CD4-positive, alpha-beta T cell treated with Interleukin-6 for 4 hours (primary cell): ENCODE data around the gene ETV6.
A peak's percentile ranks its signal among the peaks of the same experiment; 100 is the strongest.

Experiments used
- DNase-seq: peaks from one replicate; pipeline ENCODE4 v3.0.0-alpha.2; 2020; ENCODE audit warnings: mixed read lengths

ETV6 gene

DNA sequence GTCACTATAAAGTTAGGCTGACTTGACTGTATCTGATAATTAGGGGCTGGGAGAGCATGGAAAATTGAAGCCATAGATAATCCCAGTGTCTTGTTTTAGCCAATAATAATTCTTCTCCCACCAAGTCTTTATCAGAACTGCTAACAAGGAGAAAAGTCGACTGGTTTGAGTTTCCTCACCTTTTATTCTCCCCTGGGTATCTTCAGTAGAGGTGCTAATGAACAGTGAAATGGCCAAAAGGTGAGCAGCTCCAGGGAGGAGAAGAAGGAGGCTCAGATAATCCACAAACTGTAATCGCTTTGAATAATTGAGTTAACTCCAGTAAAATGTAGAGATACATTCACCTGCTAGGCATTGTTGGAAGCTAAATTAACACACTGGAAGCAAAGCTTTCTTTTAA, 72.6 kb downstream of the ETV6 start:
- DNase-seq, result no peak

DNA sequence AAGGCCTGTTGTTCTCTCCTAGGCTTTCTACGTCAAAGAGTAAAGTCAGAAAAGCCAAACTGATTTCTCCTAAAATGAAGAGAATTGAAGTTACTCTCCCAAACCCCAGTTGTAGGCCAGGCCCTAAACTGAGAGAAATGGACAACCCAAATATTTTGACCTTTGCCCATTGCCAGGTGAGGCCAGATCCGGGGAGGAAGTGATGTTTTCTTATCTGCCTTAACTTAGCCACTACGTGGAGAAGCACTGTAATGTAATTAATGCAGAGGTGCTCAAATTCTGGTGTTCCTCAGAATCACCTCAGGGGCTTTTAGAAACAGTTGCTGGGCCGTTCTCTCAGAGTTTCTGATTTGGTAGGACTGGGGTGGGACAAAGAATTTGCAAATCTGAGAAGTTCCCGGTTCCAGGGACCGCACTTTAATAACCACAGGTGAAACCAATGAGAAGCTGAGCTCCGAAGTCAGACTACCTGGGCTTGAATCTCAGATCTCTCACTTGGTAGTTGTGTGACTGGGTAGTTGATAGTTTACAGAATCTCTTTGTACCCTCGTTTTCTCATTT, 73.2 kb downstream of the ETV6 start:
- DNase-seq, result no peak

DNA sequence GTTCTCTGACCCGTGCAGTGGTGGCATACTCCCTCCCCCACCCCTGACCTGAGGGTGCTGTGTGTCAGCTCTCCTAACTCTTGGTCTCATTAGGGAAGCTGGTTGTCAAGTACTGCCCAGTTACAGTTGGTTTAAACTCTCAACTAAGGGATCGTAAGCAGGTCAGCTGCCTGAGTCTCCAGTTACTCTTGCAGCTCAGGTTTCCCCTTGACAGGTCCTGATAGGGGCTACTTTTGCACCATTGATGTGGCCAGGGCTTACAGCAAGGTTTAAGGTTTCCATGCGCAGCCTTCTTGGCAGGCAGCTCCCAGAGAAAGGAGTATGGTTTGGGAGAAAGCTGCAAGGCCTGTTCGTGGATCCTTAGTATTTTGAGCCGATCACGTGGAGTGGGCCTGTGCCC, 74.5 kb downstream of the ETV6 start:
- DNase-seq, result no peak

DNA sequence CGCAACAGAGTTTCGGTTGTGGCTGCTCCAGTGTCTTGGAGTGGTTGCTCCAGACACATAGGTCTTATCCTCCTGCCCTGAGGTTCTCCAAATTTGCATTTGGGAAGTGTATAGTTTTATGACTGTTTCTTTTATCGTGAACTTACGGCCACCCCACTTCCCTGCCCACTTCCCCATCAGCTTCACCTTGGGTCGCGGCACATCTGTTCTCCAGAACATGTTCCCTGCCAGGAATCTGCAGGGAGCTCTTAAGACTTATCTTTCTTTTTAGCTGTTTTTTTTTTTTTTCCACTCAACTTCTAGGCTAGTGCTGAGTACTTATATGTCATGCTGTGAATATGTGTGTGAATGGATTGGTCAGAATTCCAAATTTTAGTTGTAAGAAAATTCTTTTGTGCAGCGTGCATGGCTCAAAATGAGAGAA, 75.4 kb downstream of the ETV6 start:
- no peak for DNase-seq

DNA sequence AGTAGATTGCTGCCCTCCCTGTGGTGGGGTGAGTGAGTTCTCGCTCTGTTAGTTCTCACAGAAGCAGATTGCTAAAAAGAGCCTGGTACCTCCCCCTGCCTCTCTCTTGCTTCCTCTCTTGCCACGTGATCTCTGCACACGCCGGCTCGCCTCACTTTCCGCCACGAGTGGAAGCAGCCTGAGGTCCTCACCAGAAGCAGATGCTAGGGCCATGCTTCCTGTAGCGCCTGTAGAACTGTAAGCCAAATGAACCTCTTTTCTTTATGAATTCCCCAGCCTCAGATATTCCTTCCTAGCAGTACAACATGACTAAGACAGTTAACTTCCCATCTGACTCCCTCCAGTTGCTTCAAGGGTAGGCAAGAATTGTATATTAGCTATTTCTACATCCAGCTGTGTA, 76.2 kb downstream of the ETV6 start:
- DNase-seq, result no peak

DNA sequence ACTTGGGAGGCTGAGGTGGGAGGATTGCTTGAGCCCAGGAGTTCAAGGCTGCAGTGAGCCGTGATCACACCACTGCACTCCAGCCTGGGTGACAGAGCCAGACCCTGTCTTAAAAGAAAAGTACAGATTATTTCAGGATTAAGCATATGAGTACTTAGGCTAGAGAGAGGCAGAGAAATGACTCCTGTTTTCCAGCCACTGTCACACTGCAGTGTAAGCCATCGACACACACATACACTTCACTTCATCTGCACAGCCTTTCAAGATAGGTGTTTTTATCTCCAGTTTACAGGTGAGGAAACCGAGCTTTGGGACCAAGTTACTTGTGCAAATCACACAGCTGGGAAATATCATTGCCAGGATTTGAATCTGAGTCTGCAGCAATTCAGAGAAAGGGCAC, 77.2 kb downstream of the ETV6 start:
- DNase-seq, result no peak

DNA sequence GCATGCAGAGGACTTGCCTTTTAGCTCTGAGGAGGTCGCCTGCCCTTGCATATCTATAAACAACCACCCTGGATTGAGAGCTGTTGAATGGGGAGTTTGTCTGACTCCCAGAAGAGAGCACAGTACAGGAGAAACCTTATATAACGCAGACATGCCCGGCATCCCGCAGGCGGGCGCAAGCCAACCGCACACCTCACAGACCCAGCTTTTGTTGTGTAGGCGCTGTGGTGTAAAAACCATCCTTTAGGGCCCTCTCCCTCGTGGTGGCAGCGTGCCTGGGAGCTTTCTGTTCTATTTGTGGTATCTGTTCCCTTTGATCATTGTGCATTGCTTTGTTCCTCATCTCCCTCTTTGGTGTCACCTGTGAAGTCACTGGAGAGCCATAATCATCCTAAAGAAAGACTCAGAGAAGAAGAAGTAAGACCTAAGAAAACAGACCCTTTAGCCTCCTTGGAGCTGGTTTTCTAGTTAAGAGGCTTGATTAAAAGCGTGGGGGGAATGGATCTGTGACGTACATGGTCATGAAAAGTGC, 77.7 kb downstream of the ETV6 start:
- peak; percentile 75 for DNase-seq

DNA sequence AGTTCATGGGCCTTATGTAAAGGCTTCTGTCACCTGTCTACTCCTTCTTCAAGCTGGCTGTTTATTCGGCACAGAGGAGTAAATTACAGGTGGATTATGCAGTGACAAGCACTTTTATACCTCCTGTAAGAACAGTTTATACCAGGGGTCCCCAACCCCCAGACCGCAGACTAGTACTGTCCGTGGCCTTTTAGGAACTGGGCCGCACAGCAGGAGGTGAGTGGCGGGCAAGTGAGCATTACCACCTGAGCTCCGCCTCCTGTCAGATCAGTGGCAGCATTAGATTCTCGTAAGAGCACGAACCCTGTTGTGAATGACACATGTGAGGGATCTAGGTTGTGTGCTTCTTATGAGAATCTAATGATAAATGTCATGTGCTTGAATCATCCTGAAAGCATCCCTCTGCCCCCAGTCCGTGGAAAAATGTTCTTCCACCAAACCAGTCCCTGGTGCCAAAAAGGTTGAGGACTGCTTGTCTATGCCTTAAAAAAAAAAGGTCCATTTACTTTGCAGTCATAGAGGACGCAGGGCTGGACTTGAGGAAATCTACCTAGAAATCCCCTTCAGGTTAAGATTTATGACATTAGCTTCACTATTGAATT, 78.8 kb downstream of the ETV6 start:
- DNase-seq, result no peak

DNA sequence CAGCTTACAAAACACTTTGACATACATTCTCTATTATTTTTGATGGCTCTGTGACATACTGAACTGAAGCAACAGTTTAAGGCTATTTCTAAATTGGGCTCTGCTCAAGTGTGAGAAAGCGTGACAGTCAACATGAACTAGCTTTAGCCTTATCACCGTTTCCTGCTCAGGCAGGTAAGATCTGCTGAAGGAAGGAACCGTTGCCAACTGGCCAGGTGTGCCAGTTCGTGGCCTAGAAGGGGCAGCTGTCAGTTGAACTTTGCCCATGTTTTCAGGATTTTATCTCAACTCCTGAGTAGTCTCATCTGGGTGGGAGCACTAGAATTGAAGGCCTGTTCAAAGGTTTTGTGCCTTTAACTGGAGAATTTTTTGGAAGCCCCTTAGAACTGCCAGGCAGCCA, 79.5 kb downstream of the ETV6 start:
- no peak for DNase-seq

DNA sequence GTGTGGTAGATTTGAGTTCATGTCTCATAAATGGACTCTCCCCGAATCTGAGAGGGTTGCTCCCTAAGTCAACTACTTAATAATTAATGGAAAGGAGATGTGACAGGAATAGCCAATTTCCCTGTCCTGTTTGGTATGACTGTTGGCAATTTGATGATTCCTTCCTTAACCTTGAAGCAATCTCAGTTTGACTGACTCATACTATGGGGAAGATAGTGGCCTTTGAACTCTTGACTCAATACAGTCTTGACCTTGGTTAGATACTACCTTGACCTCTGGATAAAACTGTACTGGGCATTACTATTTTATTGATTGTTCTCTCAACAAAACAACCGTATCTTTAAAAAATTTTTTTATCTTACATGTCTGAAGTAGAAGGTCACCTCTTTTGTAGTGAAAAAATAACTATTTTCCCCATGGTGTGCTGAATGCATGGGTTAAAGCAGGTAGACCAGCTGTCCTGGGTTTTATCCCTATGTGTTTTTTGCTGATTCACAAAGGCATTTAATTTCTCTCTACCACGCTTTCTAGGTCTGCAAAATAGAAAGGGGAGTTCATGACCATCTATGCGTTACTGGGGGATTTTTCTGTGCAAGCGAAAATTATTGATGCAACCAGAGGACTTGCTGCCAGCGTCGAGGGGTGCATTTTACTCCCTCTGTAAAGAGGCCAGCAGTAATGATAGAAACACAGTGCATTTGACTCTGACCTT, 80.1 kb downstream of the ETV6 start:
- DNase-seq, result no peak

DNA sequence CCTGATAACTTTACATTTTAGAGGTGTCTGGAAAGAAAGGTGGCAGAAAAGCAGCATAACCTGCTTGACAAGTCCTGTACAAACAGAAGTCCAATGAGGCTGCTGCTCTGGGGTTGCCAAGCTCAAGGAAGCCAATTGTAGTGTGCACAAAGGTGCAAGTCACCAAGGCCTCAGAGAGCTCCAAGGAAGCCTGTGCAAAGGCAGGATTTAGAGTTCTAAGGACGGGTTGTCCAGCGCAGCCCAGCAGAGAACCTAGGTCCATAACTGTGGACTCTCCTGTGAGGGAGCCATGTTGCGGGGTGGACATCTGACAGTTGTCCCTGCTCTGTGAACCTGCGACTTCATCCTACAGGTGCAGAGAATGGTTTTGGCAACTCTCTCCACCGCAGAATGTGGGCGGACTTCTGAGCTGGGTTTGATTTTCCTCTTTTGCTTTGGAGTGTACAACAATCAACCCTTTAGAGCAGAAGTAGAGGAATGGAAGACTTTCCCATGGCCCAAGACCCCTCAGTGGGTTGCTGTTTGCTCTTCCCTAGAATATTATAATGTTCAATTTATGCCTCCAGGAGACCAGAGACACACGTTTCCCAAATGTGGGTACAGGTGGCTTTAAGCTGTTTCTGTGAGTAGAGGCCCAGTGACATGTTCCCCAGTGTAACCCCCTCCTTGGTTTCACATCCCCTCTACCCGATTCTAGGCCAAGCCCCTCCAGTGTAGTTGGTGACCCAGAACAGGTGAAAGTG, 81.0 kb downstream of the ETV6 start:
- no peak for DNase-seq

DNA sequence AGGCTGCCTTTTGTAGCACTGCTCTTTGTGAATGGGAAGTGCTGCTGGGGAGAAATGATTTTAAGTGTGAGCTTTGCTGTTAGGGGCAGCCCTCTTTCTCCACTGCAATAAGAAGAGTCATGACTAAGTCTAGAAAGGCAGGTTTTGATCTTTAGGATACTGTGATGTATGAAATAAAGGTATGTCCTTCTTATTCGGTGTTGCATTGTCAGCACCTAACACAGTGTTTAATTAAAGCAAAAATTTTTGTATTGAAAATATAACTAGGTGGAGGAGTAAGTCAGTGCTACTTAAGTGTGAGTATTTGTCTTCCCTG, 81.5 kb downstream of the ETV6 start:
- no peak for DNase-seq

DNA sequence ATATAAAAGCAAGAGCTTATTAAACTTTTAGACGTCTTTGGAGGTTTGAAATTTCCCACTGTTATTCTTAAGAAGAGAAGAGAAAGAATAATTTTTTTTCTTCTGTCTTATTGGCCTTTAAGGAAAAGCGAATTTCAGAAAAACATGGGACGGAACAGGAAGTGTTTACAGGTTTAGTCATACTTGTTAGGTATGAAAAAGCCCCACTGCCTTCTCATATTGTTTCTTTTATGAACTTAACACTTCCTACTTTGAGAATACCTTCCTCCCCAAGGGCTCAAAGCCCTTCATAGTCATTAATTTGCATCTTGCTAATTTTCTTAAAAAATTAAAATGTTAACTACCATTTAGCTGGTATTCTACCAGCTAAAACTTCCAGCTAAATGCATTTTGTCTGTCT, 82.0 kb downstream of the ETV6 start:
- no peak for DNase-seq

DNA sequence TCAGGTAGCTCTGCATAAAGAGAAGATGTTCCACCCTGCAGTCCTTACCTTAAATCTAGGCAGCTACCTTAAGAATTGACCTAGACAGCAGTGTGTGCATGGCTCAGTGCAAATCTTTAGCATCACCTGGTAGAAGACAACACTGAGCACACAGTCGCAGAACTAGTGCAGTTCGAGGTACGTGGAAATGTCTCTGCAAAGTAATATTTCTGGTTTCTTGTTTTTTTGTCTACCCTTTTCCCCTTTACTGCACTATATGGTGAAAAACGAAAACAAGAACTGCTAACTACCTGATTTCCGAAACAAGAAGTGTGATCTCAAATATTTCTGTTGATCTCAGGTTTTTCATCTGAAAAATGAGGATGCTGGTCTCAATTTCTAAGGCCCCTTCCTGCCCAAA, 82.5 kb downstream of the ETV6 start:
- DNase-seq, result no peak

DNA sequence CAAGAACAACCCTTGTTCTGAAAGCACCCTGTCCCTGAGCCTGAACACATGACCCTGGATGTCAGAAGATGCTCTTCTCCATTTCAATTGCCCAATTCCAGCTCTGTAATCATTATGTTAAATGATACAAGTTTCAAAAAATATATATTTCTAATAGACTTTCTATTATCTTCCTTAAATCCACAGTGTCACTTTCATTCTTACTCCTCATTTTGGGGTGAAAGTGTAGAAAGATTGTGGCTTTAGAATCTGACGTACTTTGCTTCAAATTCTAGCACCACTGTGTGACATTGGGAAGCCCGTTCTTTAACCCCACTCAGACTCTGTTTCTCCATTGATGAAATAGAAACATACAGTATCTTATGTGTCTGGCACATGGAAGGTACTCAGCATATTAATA, 83.2 kb downstream of the ETV6 start:
- DNase-seq, result no peak

DNA sequence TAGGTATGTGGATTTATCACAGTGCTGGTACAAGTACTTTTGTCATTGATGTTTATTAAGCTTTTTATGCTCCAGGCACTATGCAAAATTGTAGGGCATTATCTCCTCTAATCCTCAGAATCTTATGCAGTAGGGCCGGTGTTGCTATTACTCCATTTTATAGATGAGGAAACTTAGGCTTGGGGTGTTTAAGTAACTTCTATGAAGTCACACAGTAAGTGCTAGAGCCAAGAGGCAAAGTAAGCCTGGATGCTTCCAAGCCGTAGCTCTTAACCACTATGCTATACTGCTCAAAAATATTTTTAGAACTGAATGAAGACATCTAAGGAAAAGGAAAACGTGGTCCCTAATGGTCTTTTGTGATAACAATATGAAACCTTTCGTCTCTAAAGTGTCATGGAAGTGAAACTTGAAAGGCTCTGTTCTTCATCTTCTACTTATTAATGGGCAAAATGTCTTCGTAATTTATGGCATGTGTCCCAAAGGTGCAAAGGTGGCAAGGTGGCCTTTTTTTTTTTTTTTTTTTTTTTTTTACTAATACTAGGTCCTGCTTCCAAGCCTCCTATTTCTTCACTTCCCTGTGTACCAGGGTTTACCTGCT, 85.2 kb downstream of the ETV6 start:
- no peak for DNase-seq

DNA sequence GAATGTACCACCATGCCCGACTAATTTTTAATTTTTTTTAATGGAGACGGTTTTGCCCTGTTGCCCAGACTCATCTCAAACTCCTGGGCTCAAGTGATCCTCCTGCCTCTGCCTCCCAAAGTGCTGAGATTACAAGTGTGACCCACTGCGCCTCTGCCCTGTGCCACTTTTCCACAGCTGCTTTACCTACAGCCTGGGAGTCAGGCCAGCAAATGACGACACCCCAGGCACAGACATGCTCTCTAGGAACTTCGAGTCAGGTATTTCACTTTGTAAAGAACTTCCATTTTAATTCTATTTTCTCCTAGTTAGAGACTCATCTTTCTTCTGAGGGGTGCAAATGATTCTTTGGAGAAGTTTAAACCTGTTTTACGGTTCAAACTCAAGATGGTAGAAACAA, 89.0 kb downstream of the ETV6 start:
- DNase-seq, result no peak

DNA sequence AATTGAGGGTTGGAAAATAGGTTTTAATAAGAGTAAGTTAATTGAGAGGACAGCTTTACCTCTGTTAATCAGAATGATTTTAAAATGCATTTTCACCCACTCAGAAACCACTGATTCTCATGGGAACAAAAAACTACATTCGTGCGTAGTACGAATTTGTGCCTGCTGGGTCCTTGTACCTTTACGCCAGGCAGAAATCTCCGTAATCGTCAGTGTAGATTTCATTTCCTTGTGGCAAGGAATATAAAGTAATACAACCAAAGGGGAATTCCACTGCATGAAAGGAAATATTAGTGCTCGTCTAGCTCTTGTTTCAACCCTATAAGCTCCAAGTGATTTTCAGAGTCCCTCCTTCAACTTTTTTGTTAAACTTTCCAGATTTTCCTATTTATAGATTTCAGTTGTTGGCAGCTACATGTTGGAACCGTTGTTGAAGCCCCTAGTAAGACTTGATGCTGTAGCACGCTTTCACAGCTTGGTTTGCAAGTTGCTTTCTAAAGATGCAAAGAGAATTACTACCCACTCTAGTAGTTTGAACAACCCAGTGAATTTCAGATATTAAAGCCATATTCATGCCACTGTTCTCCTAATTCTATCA, 90.6 kb downstream of the ETV6 start:
- no peak for DNase-seq

DNA sequence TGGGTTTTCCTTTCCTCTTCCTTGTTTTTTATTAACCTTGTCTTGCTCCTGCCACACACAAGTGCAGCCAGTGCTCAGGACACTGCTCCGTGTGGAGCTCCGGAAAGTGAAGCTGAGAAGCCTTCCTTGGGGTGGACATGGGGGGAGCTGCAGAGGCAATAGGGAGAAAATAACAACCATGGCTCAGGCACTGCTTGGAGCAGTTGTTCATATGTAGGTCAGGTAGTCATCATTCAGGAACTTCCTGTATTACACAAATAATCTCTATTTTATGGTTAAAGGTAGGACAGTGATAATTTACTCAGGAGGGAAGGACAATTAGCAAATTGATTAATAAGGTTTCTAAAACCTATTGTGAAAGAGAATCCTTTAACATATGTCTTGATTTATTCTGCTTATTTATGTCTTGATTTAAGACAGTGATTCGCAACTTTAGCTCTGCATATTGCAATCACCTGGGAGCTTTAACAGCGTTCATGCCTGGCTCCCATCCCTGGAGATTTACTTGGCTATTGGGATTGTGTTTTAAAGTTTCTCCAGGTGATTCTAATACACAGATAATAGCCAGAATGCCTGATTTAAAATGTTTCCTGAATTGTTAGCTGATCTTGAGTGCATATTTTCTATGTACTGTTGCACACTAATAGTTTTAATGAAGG, 92.1 kb downstream of the ETV6 start:
- no peak for DNase-seq

DNA sequence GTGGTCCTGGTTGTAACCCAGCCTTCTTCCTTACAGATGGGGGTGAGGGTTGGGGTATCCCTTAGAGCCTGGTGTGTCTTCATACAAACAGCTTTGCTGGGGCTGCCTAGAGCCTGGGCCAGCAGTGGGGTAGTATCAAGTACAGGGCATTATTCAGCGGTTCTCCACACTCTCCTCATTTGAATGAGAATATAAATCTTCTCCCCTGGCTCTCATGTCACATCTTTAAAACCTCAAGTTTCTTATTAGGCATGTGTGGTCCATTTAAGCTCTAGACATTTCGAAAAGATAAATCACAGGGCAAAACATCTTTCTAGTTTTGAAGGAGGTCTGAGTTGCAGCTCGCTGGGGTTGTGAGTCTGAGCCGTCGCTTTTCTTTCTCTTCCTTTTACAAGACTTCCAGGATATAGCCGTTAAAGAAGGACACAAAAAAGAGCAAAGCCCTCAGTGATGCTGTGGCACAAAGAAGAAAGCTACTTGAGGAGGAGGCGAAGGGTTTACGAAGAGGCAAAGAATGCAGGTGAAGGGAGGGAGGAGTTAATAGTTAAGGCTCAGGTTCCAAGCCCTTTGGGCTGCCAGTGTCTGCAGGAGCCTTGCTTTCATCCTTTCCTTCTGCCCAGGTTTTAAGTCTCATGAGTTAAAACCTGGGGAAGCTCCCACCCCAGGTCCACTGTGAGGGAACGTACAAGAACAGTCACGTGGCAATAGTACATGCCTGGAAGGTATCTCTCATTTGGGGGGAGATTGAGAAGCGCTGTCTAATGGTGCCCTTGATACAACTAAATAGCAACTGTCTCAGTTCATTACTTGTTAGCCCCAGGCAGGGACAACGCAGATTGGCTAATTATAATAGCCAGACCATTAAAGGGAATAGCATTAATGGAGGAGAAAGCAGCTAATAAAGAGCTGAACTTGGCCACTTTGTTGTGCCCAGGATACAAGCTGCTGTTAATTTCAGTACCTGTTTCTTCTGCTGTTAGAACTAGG, 94.2 kb downstream of the ETV6 start:
- no peak for DNase-seq

DNA sequence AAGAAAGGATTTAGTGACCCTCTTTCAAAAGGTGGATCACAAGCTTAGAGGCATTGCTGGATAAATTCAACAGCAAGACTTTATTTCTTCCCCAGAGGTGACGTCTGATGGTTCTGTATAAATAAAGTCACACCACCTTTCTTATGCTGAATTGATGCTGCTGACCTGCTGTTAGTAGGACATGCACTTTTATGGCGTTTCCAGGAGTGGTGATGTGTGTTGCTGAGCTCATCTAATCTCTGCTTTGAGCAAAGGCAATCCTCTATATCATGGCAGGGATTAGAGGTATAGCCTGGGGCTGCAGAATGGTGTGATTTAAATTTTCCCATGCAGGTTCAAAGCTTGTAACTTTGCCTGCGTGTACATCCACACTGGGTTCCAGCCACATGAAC, 94.9 kb downstream of the ETV6 start:
- no peak for DNase-seq
